ENCODE measurements around the gene TMEM212.

- no peak for TF ChIP-seq YY1 (IDR thresholded peaks at IDR 0.05; ENCODE audit: insufficient read depth, insufficient read length)
- TF ChIP-seq ZNF274 (IDR thresholded peaks at IDR 0.05; ENCODE audit: low read depth, low read length), result no peak
These were observed 24.8 kb downstream of the TMEM212 start for GRCh38 chr3:171867981-171868380.
